HG03039 (cell line): ENCODE data around the gene NABP1.
A peak's percentile ranks its signal among the peaks of the same experiment; 100 is the strongest.

Experiments used
- ATAC-seq: cut with Tn5 transposase; IDR thresholded peaks from one replicate; pipeline ENCODE4 v1.9.1; 2021; ENCODE audit warnings: mild to moderate bottlenecking, moderate library complexity; ENCODE audit not compliant: unreplicated experiment

NABP1 gene

GRCh38 chr2:191678437-191679100 lies 633 bp downstream of the NABP1 start:
- ATAC-seq: no peak

GRCh38 chr2:191679818-191680600 lies 2.1 kb downstream of the NABP1 start:
- ATAC-seq: peak; percentile 22

GRCh38 chr2:191680639-191681038 lies 2.7 kb downstream of the NABP1 start:
- no peak for ATAC-seq

GRCh38 chr2:191682126-191682525 lies 4.2 kb downstream of the NABP1 start:
- ATAC-seq: no peak

GRCh38 chr2:191686066-191686465 lies 8.1 kb downstream of the NABP1 start:
- ATAC-seq: no peak

- ATAC-seq: no peak
Observed at GRCh38 chr2:191686729-191687128, 8.8 kb downstream of the NABP1 start.

- no peak for ATAC-seq
Observed at GRCh38 chr2:191687867-191688266, 9.9 kb downstream of the NABP1 start.

- ATAC-seq: no peak
Observed at GRCh38 chr2:191688934-191689695, 11.2 kb downstream of the NABP1 start.

- no peak for ATAC-seq
Observed at GRCh38 chr2:191690327-191690726, 12.4 kb downstream of the NABP1 start.

- ATAC-seq: peak; percentile 52
Observed at GRCh38 chr2:191691016-191691735, 13.2 kb downstream of the NABP1 start.

- ATAC-seq: no peak
Observed at GRCh38 chr2:191691898-191692297, 14.0 kb downstream of the NABP1 start.

- no peak for ATAC-seq
Observed at GRCh38 chr2:191692502-191693115, 14.7 kb downstream of the NABP1 start.

GRCh38 chr2:191693166-191693565 lies 15.2 kb downstream of the NABP1 start:
- no peak for ATAC-seq

- ATAC-seq: peak; percentile 53
Observed at GRCh38 chr2:191693778-191694177, 15.8 kb downstream of the NABP1 start.

GRCh38 chr2:191696001-191696400 lies 18.1 kb downstream of the NABP1 start:
- no peak for ATAC-seq

- ATAC-seq: no peak
Observed at GRCh38 chr2:191696966-191697365, 19.0 kb downstream of the NABP1 start.

- ATAC-seq: no peak
Observed at GRCh38 chr2:191697870-191698269, 19.9 kb downstream of the NABP1 start.

- no peak for ATAC-seq
Observed at GRCh38 chr2:191699341-191699945, 21.5 kb downstream of the NABP1 start.

GRCh38 chr2:191701029-191701428 lies 23.1 kb downstream of the NABP1 start:
- no peak for ATAC-seq

GRCh38 chr2:191701696-191702095 lies 23.8 kb downstream of the NABP1 start:
- ATAC-seq: no peak
